GM21737 (cell line): Measurements from ENCODE around the gene SLC29A1.
A peak's percentile ranks its signal among the peaks of the same experiment; 100 is the strongest.
"Not testable (repeated sequence)": the region's sequence is repeated elsewhere in the genome, so short reads cannot be mapped to it uniquely, and the experiment has no call there.

Source experiments
- ATAC-seq: cut with Tn5 transposase; IDR thresholded peaks from one replicate; pipeline ENCODE4 v1.9.1; 2021; ENCODE audit warnings: mild to moderate bottlenecking, moderate library complexity; ENCODE audit not compliant: unreplicated experiment

SLC29A1 gene

GRCh38 chr6:44221291-44221960 lies 2.0 kb upstream of the SLC29A1 start:
- no peak for ATAC-seq

- ATAC-seq, result no peak
Measured at GRCh38 chr6:44221961-44222335, 1.4 kb upstream of the SLC29A1 start.

- peak; percentile 3 for ATAC-seq
Measured at GRCh38 chr6:44222486-44223318, 693 bp upstream of the SLC29A1 start.

GRCh38 chr6:44224029-44224964 lies 902 bp downstream of the SLC29A1 start:
- peak; percentile 21 for ATAC-seq

GRCh38 chr6:44224965-44225305 lies 1.5 kb downstream of the SLC29A1 start:
- no peak for ATAC-seq

GRCh38 chr6:44225579-44226325 lies 2.4 kb downstream of the SLC29A1 start:
- no peak for ATAC-seq

- no peak for ATAC-seq
Measured at GRCh38 chr6:44226368-44227147, 3.2 kb downstream of the SLC29A1 start.

- ATAC-seq, result no peak
Measured at GRCh38 chr6:44227148-44227793, 3.9 kb downstream of the SLC29A1 start.

- no peak for ATAC-seq
Measured at GRCh38 chr6:44228031-44228430, 4.6 kb downstream of the SLC29A1 start.

- ATAC-seq, result no peak
Measured at GRCh38 chr6:44228433-44228832, 5.0 kb downstream of the SLC29A1 start.

GRCh38 chr6:44228836-44229235 lies 5.4 kb downstream of the SLC29A1 start:
- ATAC-seq, result no peak

GRCh38 chr6:44229376-44230033 lies 6.1 kb downstream of the SLC29A1 start:
- no peak for ATAC-seq

- no peak for ATAC-seq
Measured at GRCh38 chr6:44230034-44230675, 6.8 kb downstream of the SLC29A1 start.

GRCh38 chr6:44231426-44231825 lies 8.0 kb downstream of the SLC29A1 start:
- ATAC-seq, result not testable (repeated sequence)

- no peak for ATAC-seq
Measured at GRCh38 chr6:44232676-44233566, 9.5 kb downstream of the SLC29A1 start.

- no peak for ATAC-seq
Measured at GRCh38 chr6:44233567-44234100, 10.2 kb downstream of the SLC29A1 start.
